ENCODE results near the gene HSPB2. TPM values are rescaled to one million over a fixed set of nuclear protein-coding genes. Genes with fewer than 3 reads are reported as not detected.

Gene HSPB2
- total and polyA plus RNA-seq, 2 of the 4 experiments (the other 2 are of a cell fraction): 0.18 to 0.55 TPM

DNA sequence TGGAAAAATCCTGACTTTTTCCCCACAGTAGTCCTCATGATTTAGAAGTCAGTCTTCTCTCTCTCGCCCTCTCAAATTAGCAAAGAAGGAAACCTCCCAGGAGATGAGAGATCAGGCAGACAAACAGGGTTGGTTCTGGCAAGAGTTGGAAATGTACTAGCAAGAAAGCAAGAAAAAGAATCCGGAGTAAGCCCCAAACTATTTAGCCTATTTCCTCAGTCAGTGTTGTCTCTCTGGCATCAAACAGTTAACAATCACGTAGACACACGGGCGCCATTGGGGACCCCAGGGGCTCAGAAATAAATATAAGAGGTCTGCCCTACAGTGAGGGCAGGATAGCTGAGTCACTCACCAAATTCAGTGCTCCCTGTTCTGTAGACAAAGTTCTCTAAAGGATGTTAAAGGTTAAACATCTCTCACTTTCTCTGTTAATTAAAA is 10.8 kb downstream of the HSPB2 start:
- BruUV-seq (replicated peaks): no TSS peak
- Histone ChIP-seq H3K56ac (ENCODE audit: extremely low read depth, insufficient read depth, low read length) (peak overlapping the region; percentile 88), H3K9me1 (ENCODE audit: insufficient read depth, low read length) (peaks cover 21% of the 10 kb centered on the region), H3K4me3 (ENCODE audit: insufficient read depth, low read depth, low read length) (no peak overlapping the region), H2BK5ac (ENCODE audit: low read depth, low read length, poor library complexity, severe bottlenecking) (peak overlapping the region; percentile 90), H3K18ac (ENCODE audit: low read depth, low read length) (peak overlapping the region; percentile 34), H2BK15ac (ENCODE audit: low read depth, low read length) (peak overlapping the region; percentile 91; the same call in 2 of the 3 replicates), H4K20me1 (ENCODE audit: insufficient read depth, low read length) (no peaks in the 10 kb centered on the region), H2AFZ (replicated peaks; ENCODE audit: low read length, poor library complexity) (peak overlapping the region; percentile 84), H2AK9ac (replicated peaks; ENCODE audit: low read depth, low read length, poor library complexity) (peak overlapping the region; percentile 85), H3K9me3 (ENCODE audit: control insufficient read depth, insufficient read depth, low read length) (no peaks in the 10 kb centered on the region), H3K14ac (replicated peaks; ENCODE audit: low read depth, low read length) (peak overlapping the region; percentile 97), H4K5ac (ENCODE audit: low read depth, low read length) (peak overlapping the region; percentile 46), H3K4me2 (ENCODE audit: low read depth, low read length) (peak overlapping the region; percentile 75), H2BK20ac (ENCODE audit: low read depth, low read length) (peak overlapping the region; percentile 97), H3K23ac (ENCODE audit: low read depth, low read length) (peak overlapping the region; percentile 83; the same call in 1 of the 2 replicates), H4K91ac (ENCODE audit: insufficient read depth, low read depth, low read length) (peak overlapping the region; percentile 96), H2AK5ac (ENCODE audit: low read depth, low read length) (peak overlapping the region; percentile 94; the same call in 1 of the 2 replicates), H3K4ac (ENCODE audit: low read depth, low read length) (peak overlapping the region; percentile 98), H3K9ac (ENCODE audit: low read depth, low read length) (peak overlapping the region; percentile 57), H3K79me1 (ENCODE audit: low read depth in 1 of 2, low read length in 2 of 2) (peaks cover 0 to 8% of the 10 kb centered on the region in 2 experiments; a peak in 2 of 4 replicates), H4K8ac (ENCODE audit: low read depth in 2 of 2, low read length in 2 of 2) (peak overlapping the region; percentile 90 to 94), H3K36me3 (ENCODE audit: control insufficient read depth, insufficient read depth, low read length) (no peaks in the 10 kb centered on the region), H3K27me3 (ENCODE audit: control insufficient read depth, insufficient read depth, low read length) (no peaks in the 10 kb centered on the region), H3K4me1 (ENCODE audit: control insufficient read depth, insufficient read depth, low read length) (peaks cover 17% of the 10 kb centered on the region), H3K27ac (ENCODE audit: insufficient read depth, low read length) (peak overlapping the region; percentile 52), H2BK120ac (ENCODE audit: low read depth, low read length) (peak overlapping the region; percentile 85)
- ChIA-PET POLR2A (ENCODE audit: unreplicated experiment) (no interaction called here), CTCF (no interaction called here)
- WGBS, 2 experiments (ENCODE audit: extremely low coverage in 2 of 2, insufficient read length in 1 of 2): no CpG with 5 or more reads among the region's 5 CpGs
- TF ChIP-seq CHD1 (IDR thresholded peaks at IDR 0.05; ENCODE audit: low read depth, low read length) (no peak), MAZ (IDR thresholded peaks at IDR 0.05; ENCODE audit: borderline replicate concordance, low read depth, low read length) (no peak), CEBPB (IDR thresholded peaks at IDR 0.05; ENCODE audit: low read depth, low read length) (no peak), MAFK (IDR thresholded peaks at IDR 0.05; ENCODE audit: low read depth, low read length) (no peak), MXI1 (IDR thresholded peaks at IDR 0.05; ENCODE audit: borderline replicate concordance, low read depth, low read length) (no peak), RCOR1 (IDR thresholded peaks at IDR 0.05; ENCODE audit: insufficient replicate concordance, low read length) (no peak), RFX5 (IDR thresholded peaks at IDR 0.05; ENCODE audit: low read depth, low read length) (no peak), BHLHE40 (IDR thresholded peaks at IDR 0.05; ENCODE audit: low read depth, low read length) (no peak), POLR2A (IDR thresholded peaks at IDR 0.05; ENCODE audit: low read depth, low read length) (0 out of 2 replicates have a peak, but pooled peaks have one; percentile 15), FOS (IDR thresholded peaks at IDR 0.05; ENCODE audit: low read depth, low read length) (no peak), NFE2L2 (IDR thresholded peaks at IDR 0.05; ENCODE audit: low read depth, low read length) (peak; percentile 46), RAD21 (IDR thresholded peaks at IDR 0.05; ENCODE audit: low read length) (no peak)
- TF ChIP-seq, protein P1, sequence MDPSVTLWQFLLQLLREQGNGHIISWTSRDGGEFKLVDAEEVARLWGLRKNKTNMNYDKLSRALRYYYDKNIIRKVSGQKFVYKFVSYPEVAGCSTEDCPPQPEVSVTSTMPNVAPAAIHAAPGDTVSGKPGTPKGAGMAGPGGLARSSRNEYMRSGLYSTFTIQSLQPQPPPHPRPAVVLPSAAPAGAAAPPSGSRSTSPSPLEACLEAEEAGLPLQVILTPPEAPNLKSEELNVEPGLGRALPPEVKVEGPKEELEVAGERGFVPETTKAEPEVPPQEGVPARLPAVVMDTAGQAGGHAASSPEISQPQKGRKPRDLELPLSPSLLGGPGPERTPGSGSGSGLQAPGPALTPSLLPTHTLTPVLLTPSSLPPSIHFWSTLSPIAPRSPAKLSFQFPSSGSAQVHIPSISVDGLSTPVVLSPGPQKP (IDR thresholded peaks at IDR 0.05; ENCODE audit: borderline replicate concordance, low read depth, low read length): no peak
- TF ChIP-seq, protein P2, sequence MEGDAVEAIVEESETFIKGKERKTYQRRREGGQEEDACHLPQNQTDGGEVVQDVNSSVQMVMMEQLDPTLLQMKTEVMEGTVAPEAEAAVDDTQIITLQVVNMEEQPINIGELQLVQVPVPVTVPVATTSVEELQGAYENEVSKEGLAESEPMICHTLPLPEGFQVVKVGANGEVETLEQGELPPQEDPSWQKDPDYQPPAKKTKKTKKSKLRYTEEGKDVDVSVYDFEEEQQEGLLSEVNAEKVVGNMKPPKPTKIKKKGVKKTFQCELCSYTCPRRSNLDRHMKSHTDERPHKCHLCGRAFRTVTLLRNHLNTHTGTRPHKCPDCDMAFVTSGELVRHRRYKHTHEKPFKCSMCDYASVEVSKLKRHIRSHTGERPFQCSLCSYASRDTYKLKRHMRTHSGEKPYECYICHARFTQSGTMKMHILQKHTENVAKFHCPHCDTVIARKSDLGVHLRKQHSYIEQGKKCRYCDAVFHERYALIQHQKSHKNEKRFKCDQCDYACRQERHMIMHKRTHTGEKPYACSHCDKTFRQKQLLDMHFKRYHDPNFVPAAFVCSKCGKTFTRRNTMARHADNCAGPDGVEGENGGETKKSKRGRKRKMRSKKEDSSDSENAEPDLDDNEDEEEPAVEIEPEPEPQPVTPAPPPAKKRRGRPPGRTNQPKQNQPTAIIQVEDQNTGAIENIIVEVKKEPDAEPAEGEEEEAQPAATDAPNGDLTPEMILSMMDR (conservative IDR thresholded peaks at IDR 0.05; ENCODE audit: low read depth, low read length): no peak
- dilution Hi-C loops (cut with HindIII; ENCODE audit: low sequenced_read_pairs, unreplicated experiment) (no loop called here), intact Hi-C loops (cut with micrococcal nuclease) (no loop called here), in situ Hi-C loops (cut with MboI; ENCODE audit: low sequenced_read_pairs) (loop anchor here (5.0 kb wide), 1 partner anchor 41 kb away; no protein-coding TSS in a partner anchor)
- ATAC-seq (ENCODE audit: low read depth) (peak; percentile 0; the same call in 1 of the 2 replicates), DNase-seq (peak; percentile 48)

Data from IMR-90 (cell line).